CD4-positive, alpha-beta T cell (primary cell): ENCODE data around the gene NR3C1. TPM values are rescaled to one million over a fixed set of nuclear protein-coding genes. Genes with fewer than 3 reads are reported as not detected.

Experiments used
- ATAC-seq: fragments of 200-7000 bp; cut with Tn5 transposase; one replicate; pipeline ENCODE4 v1.10.0; 2022; ENCODE audit warnings: mild to moderate bottlenecking; ENCODE audit not compliant: poor library complexity
- CTCF ChIA-PET: fragments of 350-600 bp; sonication (Branson Sonifier 250); formaldehyde crosslinking; loops from one replicate; lab custom pipeline; 2021; ENCODE audit warnings: antibody characterized with exemption, inconsistent platforms; lab: Charles Lee
- POLR2A ChIA-PET: fragments of 350-600 bp; sonication (Branson Sonifier 250); formaldehyde crosslinking; loops from one replicate; lab custom pipeline; 2021; ENCODE audit warnings: antibody characterized with exemption, inconsistent platforms; lab: Charles Lee
- DNase-seq, 14 experiments: peaks; one replicate each; pipeline ENCODE4 v3.0.0-alpha.2; 2013 to 2020; ENCODE audit warnings: mixed read lengths in 2 of 14
- H3K27ac ChIP-seq, 2 donors: one replicate each; pipeline versions ENCODE4 v1.5.1 to v1.7.0; 2013; ENCODE audit warnings: low read length in 2 of 2, low read depth in 1 of 2, mild to moderate bottlenecking in 1 of 2
- H3K27me3 ChIP-seq, 2 experiments: 1 replicate in 1 of 2; 2 replicates in 1 of 2; pipeline versions ENCODE4 v1.6.1 to v1.7.0; 2013; ENCODE audit warnings: low read length in 2 of 2, control low read depth in 1 of 2, mild to moderate bottlenecking in 1 of 2, moderate library complexity in 1 of 2; ENCODE audit not compliant: insufficient read depth in 2 of 2, control insufficient read depth in 1 of 2
- H3K36me3 ChIP-seq: one replicate; pipeline ENCODE4 v1.6.1; 2013; ENCODE audit warnings: low read length, control low read depth; ENCODE audit not compliant: insufficient read depth
- H3K4me1 ChIP-seq: one replicate; pipeline ENCODE4 v1.6.1; 2013; ENCODE audit warnings: low read length, control low read depth; ENCODE audit not compliant: insufficient read depth
- H3K4me3 ChIP-seq: one replicate; pipeline ENCODE4 v1.5.1; 2013; ENCODE audit warnings: mild to moderate bottlenecking, low read length, moderate library complexity
- H3K9me3 ChIP-seq, 2 experiments: 1 replicate in 1 of 2; 2 replicates in 1 of 2; pipeline versions ENCODE4 v1.6.1 to v1.7.0; 2013; ENCODE audit warnings: low read length in 2 of 2, mild to moderate bottlenecking in 2 of 2, control low read depth in 1 of 2, moderate library complexity in 1 of 2; ENCODE audit not compliant: control insufficient read depth in 1 of 2, insufficient read depth in 1 of 2
- H3K27ac Mint-ChIP-seq: one replicate; pipeline ENCODE4 v1.8.0; 2020; ENCODE audit warnings: mixed read lengths
- H3K27me3 Mint-ChIP-seq: one replicate; pipeline ENCODE4 v1.8.0; 2021; ENCODE audit warnings: mixed read lengths
- H3K36me3 Mint-ChIP-seq: one replicate; pipeline ENCODE4 v1.8.0; 2021; ENCODE audit warnings: low read depth, mixed read lengths
- H3K4me1 Mint-ChIP-seq: one replicate; pipeline ENCODE4 v1.8.0; 2021; ENCODE audit warnings: low read depth, mixed read lengths
- H3K4me3 Mint-ChIP-seq: one replicate; pipeline ENCODE4 v1.8.0; 2020; ENCODE audit warnings: mild to moderate bottlenecking, mixed read lengths
- H3K9me3 Mint-ChIP-seq: one replicate; pipeline ENCODE4 v1.8.0; 2020; ENCODE audit warnings: mixed read lengths
- intact Hi-C, 2 experiments: fragments of 100-400 bp; cut with DNase I in 1 of 2; cut with micrococcal nuclease in 1 of 2; formaldehyde crosslinking; loops; one replicate each; pipeline versions ENCODE4 v1.15.1 to v1.9.0; 2023 to 2025; cut with DNase I, micrococcal nuclease
- total RNA-seq, 174 experiments: library from RNA in 2 of 174; stranded (reverse) in 2 of 174; gene quantifications; one replicate each; pipeline ENCODE4 v1.2.3 and lab custom pipeline; 2021 to 2026
- TF ChIP-seq, protein P1 (sequence below): fragments of 200-600 bp; IDR thresholded peaks from one replicate; pipeline ENCODE4 v1.8.0; 2022; ENCODE audit warnings: antibody characterized with exemption, mild to moderate bottlenecking

Gene NR3C1
- total RNA-seq, 2 experiments from 2014 or later, result 168 to 191 TPM

DNA sequence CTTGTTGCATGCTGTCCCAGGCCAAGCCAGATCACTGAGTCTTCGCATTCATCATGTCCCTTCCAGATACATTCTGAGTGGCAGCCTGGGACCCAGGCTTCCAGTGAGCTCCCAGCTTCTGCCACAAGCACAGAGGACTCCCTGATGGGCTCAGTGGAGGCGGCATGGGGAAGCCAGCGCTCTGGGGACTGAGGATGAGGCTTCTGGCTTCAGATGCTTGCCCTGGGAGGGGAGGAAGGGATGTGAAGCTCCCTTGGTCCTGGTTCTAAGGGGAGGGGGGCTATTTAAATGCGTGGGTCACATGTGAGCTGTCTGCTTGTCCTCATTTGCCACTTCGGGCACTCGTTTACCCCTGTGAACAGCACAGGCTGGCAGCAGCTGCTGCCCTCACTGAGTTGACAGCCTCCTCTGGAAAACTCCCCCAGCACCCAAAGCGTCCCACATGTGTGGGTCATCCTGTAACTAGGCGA, 174.0 kb downstream of the NR3C1 start:
- TF ChIP-seq, protein P1, sequence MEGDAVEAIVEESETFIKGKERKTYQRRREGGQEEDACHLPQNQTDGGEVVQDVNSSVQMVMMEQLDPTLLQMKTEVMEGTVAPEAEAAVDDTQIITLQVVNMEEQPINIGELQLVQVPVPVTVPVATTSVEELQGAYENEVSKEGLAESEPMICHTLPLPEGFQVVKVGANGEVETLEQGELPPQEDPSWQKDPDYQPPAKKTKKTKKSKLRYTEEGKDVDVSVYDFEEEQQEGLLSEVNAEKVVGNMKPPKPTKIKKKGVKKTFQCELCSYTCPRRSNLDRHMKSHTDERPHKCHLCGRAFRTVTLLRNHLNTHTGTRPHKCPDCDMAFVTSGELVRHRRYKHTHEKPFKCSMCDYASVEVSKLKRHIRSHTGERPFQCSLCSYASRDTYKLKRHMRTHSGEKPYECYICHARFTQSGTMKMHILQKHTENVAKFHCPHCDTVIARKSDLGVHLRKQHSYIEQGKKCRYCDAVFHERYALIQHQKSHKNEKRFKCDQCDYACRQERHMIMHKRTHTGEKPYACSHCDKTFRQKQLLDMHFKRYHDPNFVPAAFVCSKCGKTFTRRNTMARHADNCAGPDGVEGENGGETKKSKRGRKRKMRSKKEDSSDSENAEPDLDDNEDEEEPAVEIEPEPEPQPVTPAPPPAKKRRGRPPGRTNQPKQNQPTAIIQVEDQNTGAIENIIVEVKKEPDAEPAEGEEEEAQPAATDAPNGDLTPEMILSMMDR, result no peak
- peaks cover 34% of the 10 kb centered on the region for H3K4me1 Mint-ChIP-seq
- Histone ChIP-seq H3K4me3 (no peak overlapping the region), H3K27me3 (no peaks in the 10 kb centered on the region), H3K4me1 (peaks cover 22% of the 10 kb centered on the region), H3K36me3 (no peaks in the 10 kb centered on the region), H3K9me3 (no peaks in the 10 kb centered on the region), H3K27ac (peak overlapping the region in 1 of 2 donors; percentile 40)
- DNase-seq (peak in 5 of 14 experiments; percentile 9 to 51 (median 14)), ATAC-seq (peak; percentile 53)
- ChIA-PET CTCF (interaction anchor here (0.9 to 1.7 kb wide), 2 partner anchors 174 to 227 kb away, joined by 3 to 5 read pairs; partner anchors contain the start of gene NR3C1), POLR2A (interaction anchor here (0.5 to 1.7 kb wide), 6 partner anchors 9 to 227 kb away, joined by 3 to 6 read pairs (median 3); no protein-coding TSS in a partner anchor)
- intact Hi-C loops, result loop anchor here in 1 of 2 experiments (10.0 kb wide), 1 partner anchor 955 kb away; no protein-coding TSS in a partner anchor
- peak overlapping the region; percentile 65 for H3K4me3 Mint-ChIP-seq
- H3K27ac Mint-ChIP-seq, result peak overlapping the region; percentile 86
- no peaks in the 10 kb centered on the region for H3K9me3 Mint-ChIP-seq
- no peaks in the 10 kb centered on the region for H3K36me3 Mint-ChIP-seq
- no peaks in the 10 kb centered on the region for H3K27me3 Mint-ChIP-seq

- DNase-seq (peak in 4 of 14 experiments; percentile 20 to 39 (median 32)), ATAC-seq (no peak)
- no peaks in the 10 kb centered on the region for H3K9me3 Mint-ChIP-seq
- peak overlapping the region in 1 of 2 donors; percentile 40 for H3K27ac ChIP-seq
- ChIA-PET POLR2A (interaction anchor here (0.5 to 1.7 kb wide), 6 partner anchors 8 to 176 kb away, joined by 3 to 6 read pairs (median 4); no protein-coding TSS in a partner anchor), CTCF (interaction anchor here (0.9 to 1.7 kb wide), 2 partner anchors 175 to 226 kb away, joined by 3 to 5 read pairs; partner anchors contain the start of gene NR3C1)
- H3K4me1 ChIP-seq, result peaks cover 26% of the 10 kb centered on the region
- no peak overlapping the region for H3K4me3 ChIP-seq
- H3K27ac Mint-ChIP-seq, result peak overlapping the region; percentile 86
- H3K27me3 Mint-ChIP-seq, result no peaks in the 10 kb centered on the region
- H3K27me3 ChIP-seq, result no peaks in the 10 kb centered on the region
- peak overlapping the region; percentile 61 for H3K4me3 Mint-ChIP-seq
- TF ChIP-seq, protein P1, result no peak
- intact Hi-C loops, result loop anchor here in 1 of 2 experiments (10.0 kb wide), 1 partner anchor 956 kb away; no protein-coding TSS in a partner anchor
- no peaks in the 10 kb centered on the region for H3K36me3 Mint-ChIP-seq
- H3K9me3 ChIP-seq, result no peaks in the 10 kb centered on the region
- peaks cover 35% of the 10 kb centered on the region for H3K4me1 Mint-ChIP-seq
- H3K36me3 ChIP-seq, result no peaks in the 10 kb centered on the region
Observed at GRCh38 chr5:143228597-143229293, 174.7 kb downstream of the NR3C1 start.
